ENCODE data around the gene TBX21.

DNA sequence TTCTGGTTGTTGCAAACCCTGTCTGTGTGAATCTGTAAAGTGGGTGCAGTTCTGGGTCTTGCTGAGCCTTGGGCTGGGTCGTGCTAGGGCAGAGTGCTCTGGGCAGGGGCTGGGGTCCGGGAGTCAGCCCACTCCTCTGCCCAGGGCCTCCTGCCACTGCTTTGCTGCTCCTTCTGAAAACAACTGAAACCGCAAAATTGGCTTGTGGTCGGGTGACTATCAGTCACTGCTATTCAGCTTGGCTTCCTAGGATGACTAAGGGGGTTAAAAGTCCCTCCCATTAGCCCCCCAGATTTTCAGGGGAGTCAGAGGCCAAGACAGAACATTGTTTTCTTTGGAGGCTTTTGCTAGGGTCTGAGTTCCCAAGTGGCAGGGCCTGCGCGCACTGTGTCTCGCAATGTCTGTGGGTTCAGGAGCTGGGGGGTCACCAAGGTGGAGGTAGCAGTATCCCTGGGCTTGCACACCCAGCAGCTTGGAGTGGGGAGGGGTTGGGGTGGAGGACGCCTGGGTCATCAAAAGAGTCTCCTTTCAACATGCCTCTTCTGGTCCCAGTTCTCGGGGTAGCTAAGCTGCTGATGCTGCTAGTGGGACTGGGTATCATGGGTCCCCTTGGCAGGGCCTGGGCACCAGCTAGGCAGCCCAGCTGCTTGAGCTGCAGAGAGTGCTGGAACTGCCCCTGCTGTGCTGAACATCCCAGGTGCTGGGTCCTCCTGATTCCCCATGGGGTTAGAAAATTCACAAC lies 13.5 kb upstream of the TBX21 start:
- TF ChIP-seq NR3C1 (CRISPR knock-in tag; IDR thresholded peaks at IDR 0.05) (no peak), HDAC6 (IDR thresholded peaks at IDR 0.05; ENCODE audit: low read depth, low read length) (no peak), EP400 (IDR thresholded peaks at IDR 0.05) (no peak), TAF1 (IDR thresholded peaks at IDR 0.05; ENCODE audit: control insufficient read depth, extremely low read depth, insufficient read depth, low read length, severe bottlenecking) (no peak)
- TF ChIP-seq, protein P1, sequence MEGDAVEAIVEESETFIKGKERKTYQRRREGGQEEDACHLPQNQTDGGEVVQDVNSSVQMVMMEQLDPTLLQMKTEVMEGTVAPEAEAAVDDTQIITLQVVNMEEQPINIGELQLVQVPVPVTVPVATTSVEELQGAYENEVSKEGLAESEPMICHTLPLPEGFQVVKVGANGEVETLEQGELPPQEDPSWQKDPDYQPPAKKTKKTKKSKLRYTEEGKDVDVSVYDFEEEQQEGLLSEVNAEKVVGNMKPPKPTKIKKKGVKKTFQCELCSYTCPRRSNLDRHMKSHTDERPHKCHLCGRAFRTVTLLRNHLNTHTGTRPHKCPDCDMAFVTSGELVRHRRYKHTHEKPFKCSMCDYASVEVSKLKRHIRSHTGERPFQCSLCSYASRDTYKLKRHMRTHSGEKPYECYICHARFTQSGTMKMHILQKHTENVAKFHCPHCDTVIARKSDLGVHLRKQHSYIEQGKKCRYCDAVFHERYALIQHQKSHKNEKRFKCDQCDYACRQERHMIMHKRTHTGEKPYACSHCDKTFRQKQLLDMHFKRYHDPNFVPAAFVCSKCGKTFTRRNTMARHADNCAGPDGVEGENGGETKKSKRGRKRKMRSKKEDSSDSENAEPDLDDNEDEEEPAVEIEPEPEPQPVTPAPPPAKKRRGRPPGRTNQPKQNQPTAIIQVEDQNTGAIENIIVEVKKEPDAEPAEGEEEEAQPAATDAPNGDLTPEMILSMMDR (IDR thresholded peaks at IDR 0.05 in 2 of 3, conservative IDR thresholded peaks at IDR 0.05 in 1 of 3; ENCODE audit: insufficient read depth in 2 of 3, low read depth in 1 of 3, low read length in 3 of 3): no peak

Data from K562 (cell line).